DOHH2 (cell line): ENCODE results near the gene HFE.

Experiments used
- H3F3A ChIP-seq: fragments of 200-600 bp; sonication (generic), shearing (Covaris generic); 2 replicates; pipeline ENCODE4 v1.6.0; 2016; ENCODE audit warnings: antibody characterized with exemption, mild to moderate bottlenecking; ENCODE audit not compliant: control insufficient read depth, insufficient read depth
- H3K27ac ChIP-seq: fragments of 200-600 bp; sonication (generic); 2 replicates; pipeline ENCODE4 v1.5.1; 2014; ENCODE audit warnings: low read depth, mild to moderate bottlenecking, low read length, moderate library complexity
- H3K27me3 ChIP-seq: fragments of 200-600 bp; sonication (generic); 2 replicates; pipeline ENCODE4 v1.6.1; 2014; ENCODE audit warnings: mild to moderate bottlenecking, low read length, mixed read lengths; ENCODE audit not compliant: control insufficient read depth
- H3K36me3 ChIP-seq: fragments of 200-600 bp; sonication (generic); 2 replicates; pipeline ENCODE4 v1.6.1; 2014; ENCODE audit warnings: mild to moderate bottlenecking, low read length, moderate library complexity, mixed read lengths; ENCODE audit not compliant: control insufficient read depth
- H3K4me1 ChIP-seq: fragments of 200-600 bp; sonication (generic); 2 replicates; pipeline ENCODE4 v1.6.1; 2014; ENCODE audit warnings: mild to moderate bottlenecking, low read length, mixed read lengths; ENCODE audit not compliant: control insufficient read depth
- H3K4me2 ChIP-seq: fragments of 200-600 bp; sonication (generic); 2 replicates; pipeline ENCODE4 v1.6.0; 2014; ENCODE audit warnings: mild to moderate bottlenecking, low read length, moderate library complexity
- H3K4me3 ChIP-seq: fragments of 200-600 bp; sonication (generic); 2 replicates; pipeline ENCODE4 v1.5.1; 2014; ENCODE audit warnings: mild to moderate bottlenecking, low read length, mixed read lengths
- H3K79me2 ChIP-seq: fragments of 200-600 bp; sonication (generic); 2 replicates; pipeline ENCODE4 v1.6.1; 2014; ENCODE audit warnings: mild to moderate bottlenecking, low read length, mixed read lengths; ENCODE audit not compliant: control insufficient read depth
- H3K9me2 ChIP-seq: fragments of 200-600 bp; sonication (generic); replicated peaks from 2 replicates; pipeline ENCODE4 v1.6.1; 2014; ENCODE audit warnings: mild to moderate bottlenecking, low read length, mixed read lengths; ENCODE audit not compliant: control insufficient read depth
- H3K9me3 ChIP-seq: fragments of 200-600 bp; sonication (generic); 2 replicates; pipeline ENCODE4 v1.6.1; 2014; ENCODE audit warnings: antibody characterized with exemption, low read length, mixed read lengths; ENCODE audit not compliant: control insufficient read depth, insufficient read depth
- H4K20me1 ChIP-seq: fragments of 200-600 bp; sonication (generic); 2 replicates; pipeline ENCODE4 v1.6.0; 2014; ENCODE audit warnings: low read depth, mild to moderate bottlenecking, antibody characterized with exemption, low read length, moderate library complexity; ENCODE audit not compliant: control insufficient read depth, insufficient read depth
- CTCF ChIP-seq: fragments of 200-600 bp; sonication (generic); IDR thresholded peaks from one replicate; pipeline ENCODE4 v1.5.1; 2014; ENCODE audit warnings: antibody characterized with exemption, mild to moderate bottlenecking, low read depth, low read length; ENCODE audit not compliant: poor library complexity, severe bottlenecking
- EZH2phosphoT487 ChIP-seq: fragments of 200-600 bp; sonication (generic); IDR thresholded peaks from 2 replicates; pipeline ENCODE4 v1.6.1; 2017; ENCODE audit warnings: borderline replicate concordance, mild to moderate bottlenecking, antibody characterized with exemption, low read length, moderate library complexity, mixed read lengths

HFE gene

GRCh38 chr6:26140967-26141294 is 53.7 kb downstream of the HFE start:
- H3F3A ChIP-seq = no peaks in the 10 kb centered on the region
- H3K27me3 ChIP-seq = no peaks in the 10 kb centered on the region
- H3K9me2 ChIP-seq = no peaks in the 10 kb centered on the region
- no peak overlapping the region for H3K4me2 ChIP-seq
- H4K20me1 ChIP-seq = no peaks in the 10 kb centered on the region
- H3K4me3 ChIP-seq = no peak overlapping the region
- H3K36me3 ChIP-seq = no peaks in the 10 kb centered on the region
- H3K9me3 ChIP-seq = no peaks in the 10 kb centered on the region
- no peak overlapping the region for H3K27ac ChIP-seq
- no peaks in the 10 kb centered on the region for H3K79me2 ChIP-seq
- TF ChIP-seq CTCF (no peak), EZH2phosphoT487 (no peak)
- peaks cover 8% of the 10 kb centered on the region for H3K4me1 ChIP-seq

- Histone ChIP-seq H3K79me2 (no peaks in the 10 kb centered on the region), H3K27me3 (no peaks in the 10 kb centered on the region), H4K20me1 (no peaks in the 10 kb centered on the region), H3K9me2 (no peaks in the 10 kb centered on the region), H3K4me2 (no peak overlapping the region), H3K4me1 (peaks cover 8% of the 10 kb centered on the region), H3K27ac (no peak overlapping the region), H3F3A (no peaks in the 10 kb centered on the region), H3K9me3 (no peaks in the 10 kb centered on the region), H3K36me3 (no peaks in the 10 kb centered on the region), H3K4me3 (no peak overlapping the region)
- TF ChIP-seq EZH2phosphoT487 = no peak
These were observed 54.2 kb downstream of the HFE start for GRCh38 chr6:26141378-26141904.

GRCh38 chr6:26142026-26142425 is 54.8 kb downstream of the HFE start:
- no peaks in the 10 kb centered on the region for H3K9me3 ChIP-seq
- no peaks in the 10 kb centered on the region for H3F3A ChIP-seq
- H3K36me3 ChIP-seq = no peaks in the 10 kb centered on the region
- no peak for TF ChIP-seq CTCF
- no peak for TF ChIP-seq EZH2phosphoT487
- no peaks in the 10 kb centered on the region for H3K79me2 ChIP-seq
- no peak overlapping the region for H3K4me2 ChIP-seq
- H3K27ac ChIP-seq = no peak overlapping the region
- H4K20me1 ChIP-seq = no peaks in the 10 kb centered on the region
- H3K27me3 ChIP-seq = no peaks in the 10 kb centered on the region
- no peaks in the 10 kb centered on the region for H3K9me2 ChIP-seq
- H3K4me1 ChIP-seq = peaks cover 8% of the 10 kb centered on the region
- no peak overlapping the region for H3K4me3 ChIP-seq
